Large intestine (tissue), 3 donors: ENCODE results near the gene OSTM1. TPM values are rescaled to one million over a fixed set of nuclear protein-coding genes. Genes with fewer than 3 reads are reported as not detected.

Experiments used
- DNase-seq, 2 donors: peaks; one replicate each; pipeline versions ENCODE4 v3.0.0 to v3.0.0-alpha.2; 2013
- H3K27ac ChIP-seq: one replicate; pipeline ENCODE4 v1.5.1; 2013; ENCODE audit warnings: low read length
- H3K27me3 ChIP-seq: 2 replicates; pipeline ENCODE4 v1.6.1; 2013; ENCODE audit warnings: low read length; ENCODE audit not compliant: control insufficient read depth, insufficient read depth
- H3K36me3 ChIP-seq: 2 replicates; pipeline ENCODE4 v1.6.1; 2013; ENCODE audit warnings: low read length; ENCODE audit not compliant: control insufficient read depth, insufficient read depth
- H3K4me1 ChIP-seq: one replicate; pipeline ENCODE4 v1.6.1; 2013; ENCODE audit warnings: low read length; ENCODE audit not compliant: control insufficient read depth, insufficient read depth
- H3K4me3 ChIP-seq: one replicate; pipeline ENCODE4 v1.5.1; 2013; ENCODE audit warnings: low read length
- H3K9me3 ChIP-seq: one replicate; pipeline ENCODE4 v1.6.1; 2013; ENCODE audit warnings: mild to moderate bottlenecking, low read depth, low read length, moderate library complexity; ENCODE audit not compliant: control insufficient read depth
- WGBS: methylation state at CpG from one replicate; pipeline ENCODE4 v1.1.5; 2013; ENCODE audit warnings: low lambda C conversion rate; ENCODE audit not compliant: insufficient coverage; 5-methylcytosine and 5-hydroxymethylcytosine counted together
- polyA plus RNA-seq: library from polyadenylated mRNA; unstranded; fragments of 120-200 nt; gene quantifications from one replicate; pipeline ENCODE4 v1.2.1, GENCODE V29; 2013

OSTM1 gene
- polyA plus RNA-seq, 1 donor, result 20.4 TPM

DNA sequence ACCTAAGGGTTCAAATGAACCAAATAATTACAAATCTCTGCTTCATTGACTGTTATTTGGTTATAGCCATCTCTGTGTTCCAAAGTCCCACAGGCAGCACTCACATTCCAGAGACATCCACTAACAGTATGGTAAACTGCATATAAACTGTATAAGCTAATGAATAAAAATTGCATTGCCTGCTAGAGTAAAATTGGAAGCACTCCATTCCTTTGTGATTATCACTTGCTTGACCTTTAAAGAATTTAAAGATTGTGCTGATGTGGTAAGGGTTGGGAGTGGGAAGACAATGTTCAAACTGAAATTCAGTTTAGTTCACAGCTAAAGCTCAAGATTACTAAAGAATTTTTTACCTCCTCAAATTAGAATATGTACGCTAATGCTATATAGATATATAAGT, 31.0 kb upstream of the OSTM1 start:
- Histone ChIP-seq H3K4me3 (no peak overlapping the region), H3K36me3 (no peaks in the 10 kb centered on the region), H3K4me1 (no peaks in the 10 kb centered on the region), H3K27ac (no peak overlapping the region), H3K9me3 (no peaks in the 10 kb centered on the region), H3K27me3 (peaks cover 4% of the 10 kb centered on the region)
- DNase-seq, result no peak
- no CpG with 5 or more reads among the region's 1 CpG for WGBS

DNA sequence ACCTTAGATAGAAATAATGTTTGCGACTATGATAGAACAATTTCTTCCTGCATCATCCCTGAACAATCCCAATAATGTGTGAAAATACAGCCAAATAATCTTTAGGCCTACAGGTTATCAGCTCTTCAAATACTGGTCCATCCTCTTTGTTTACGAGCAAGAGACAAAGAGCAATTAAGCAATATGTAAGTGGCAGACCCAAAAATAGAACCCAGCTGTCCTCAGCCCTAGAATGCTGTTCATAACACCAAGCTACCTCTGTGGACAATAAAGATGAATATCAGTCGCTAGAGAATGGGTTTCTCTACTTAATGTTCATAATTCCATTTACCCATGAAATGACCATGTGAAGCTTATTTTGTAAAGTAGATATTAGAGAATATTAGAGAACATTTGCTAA, 28.4 kb upstream of the OSTM1 start:
- Histone ChIP-seq H3K4me1 (no peaks in the 10 kb centered on the region), H3K9me3 (no peaks in the 10 kb centered on the region), H3K4me3 (no peak overlapping the region), H3K27ac (no peak overlapping the region), H3K36me3 (no peaks in the 10 kb centered on the region), H3K27me3 (no peaks in the 10 kb centered on the region)
- 40% methylated on average over 1 of the region's 3 CpGs for WGBS
- DNase-seq, result no peak

- Histone ChIP-seq H3K27me3 (no peaks in the 10 kb centered on the region), H3K9me3 (no peaks in the 10 kb centered on the region), H3K36me3 (no peaks in the 10 kb centered on the region), H3K4me3 (no peak overlapping the region), H3K4me1 (no peaks in the 10 kb centered on the region), H3K27ac (no peak overlapping the region)
- WGBS, result no CpG with 5 or more reads among the region's 2 CpGs
- DNase-seq, result no peak
Measured at GRCh38 chr6:108100003-108100402, 25.5 kb upstream of the OSTM1 start.

GRCh38 chr6:108097882-108098281, 23.3 kb upstream of the OSTM1 start:
- no peaks in the 10 kb centered on the region for H3K36me3 ChIP-seq
- no peak for DNase-seq
- no peaks in the 10 kb centered on the region for H3K4me1 ChIP-seq
- no peak overlapping the region for H3K4me3 ChIP-seq
- no CpG with 5 or more reads among the region's 1 CpG for WGBS
- no peak overlapping the region for H3K27ac ChIP-seq
- no peaks in the 10 kb centered on the region for H3K27me3 ChIP-seq
- H3K9me3 ChIP-seq, result no peaks in the 10 kb centered on the region

GRCh38 chr6:108093781-108094300, 19.3 kb upstream of the OSTM1 start:
- Histone ChIP-seq H3K4me3 (no peak overlapping the region), H3K27me3 (no peaks in the 10 kb centered on the region), H3K27ac (no peak overlapping the region), H3K4me1 (no peaks in the 10 kb centered on the region), H3K36me3 (no peaks in the 10 kb centered on the region), H3K9me3 (no peaks in the 10 kb centered on the region)
- no peak for DNase-seq
- WGBS, result 87% methylated on average over 3 of the region's 4 CpGs

GRCh38 chr6:108091288-108091687, 16.7 kb upstream of the OSTM1 start:
- no peaks in the 10 kb centered on the region for H3K4me1 ChIP-seq
- no peak overlapping the region for H3K27ac ChIP-seq
- no peaks in the 10 kb centered on the region for H3K36me3 ChIP-seq
- H3K27me3 ChIP-seq, result no peaks in the 10 kb centered on the region
- H3K4me3 ChIP-seq, result no peak overlapping the region
- H3K9me3 ChIP-seq, result no peaks in the 10 kb centered on the region
- DNase-seq, result no peak

GRCh38 chr6:108083349-108083748, 8.8 kb upstream of the OSTM1 start:
- Histone ChIP-seq H3K36me3 (no peaks in the 10 kb centered on the region), H3K4me1 (no peaks in the 10 kb centered on the region), H3K4me3 (no peak overlapping the region), H3K9me3 (no peaks in the 10 kb centered on the region), H3K27me3 (peaks cover 5% of the 10 kb centered on the region), H3K27ac (no peak overlapping the region)
- no CpG with 5 or more reads among the region's 5 CpGs for WGBS
- DNase-seq, result no peak

GRCh38 chr6:108082539-108082938, 8.0 kb upstream of the OSTM1 start:
- DNase-seq, result peak in 1 of 2 donors; percentile 4
- Histone ChIP-seq H3K4me1 (no peaks in the 10 kb centered on the region), H3K4me3 (no peak overlapping the region), H3K27me3 (peaks cover 5% of the 10 kb centered on the region), H3K27ac (no peak overlapping the region), H3K9me3 (no peaks in the 10 kb centered on the region), H3K36me3 (no peaks in the 10 kb centered on the region)
- WGBS, result no CpG with 5 or more reads among the region's 1 CpG

DNA sequence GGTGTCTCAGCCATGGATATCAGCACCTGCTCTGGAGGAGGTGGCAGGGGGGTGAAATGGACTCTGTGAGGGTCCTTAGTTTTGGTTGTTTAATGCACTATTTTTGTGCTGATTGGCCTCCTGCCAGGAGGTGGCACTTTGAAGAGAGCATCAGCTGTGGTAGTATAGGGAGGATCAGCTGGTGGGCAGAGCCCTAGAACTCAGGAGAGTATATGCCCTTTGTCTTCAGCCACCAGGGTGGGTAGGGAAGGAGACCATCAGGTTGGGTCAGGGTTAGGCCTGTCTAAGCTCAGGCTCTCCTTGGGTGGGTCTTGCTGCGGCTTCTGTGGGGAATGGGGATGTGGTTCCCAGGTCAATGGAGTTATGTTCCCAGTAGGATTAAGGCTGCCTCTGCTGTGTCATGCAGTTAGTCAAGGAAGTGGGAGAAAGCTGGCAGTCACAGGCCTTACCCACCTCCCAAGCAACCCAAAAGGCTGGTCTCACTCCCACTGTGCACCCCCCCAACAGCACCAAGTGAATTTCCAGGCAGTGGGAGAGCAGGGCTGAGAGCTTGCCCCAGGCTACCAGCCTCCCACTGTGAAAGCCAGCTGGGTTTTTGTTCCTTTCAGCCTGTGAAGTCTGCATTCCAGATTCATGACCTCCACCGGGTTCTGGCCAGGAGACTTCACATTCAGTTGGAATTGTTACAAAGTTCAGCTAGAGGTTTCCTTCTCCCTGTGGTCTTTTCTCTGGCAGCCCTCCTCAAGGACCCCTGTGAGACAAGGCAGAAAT, 5.7 kb upstream of the OSTM1 start:
- no CpG with 5 or more reads among the region's 2 CpGs for WGBS
- no peaks in the 10 kb centered on the region for H3K36me3 ChIP-seq
- no peak for DNase-seq
- H3K4me3 ChIP-seq, result no peak overlapping the region
- H3K27me3 ChIP-seq, result peaks cover 5% of the 10 kb centered on the region
- H3K27ac ChIP-seq, result no peak overlapping the region
- peaks cover 1% of the 10 kb centered on the region for H3K4me1 ChIP-seq
- no peaks in the 10 kb centered on the region for H3K9me3 ChIP-seq

GRCh38 chr6:108078191-108078590, 3.6 kb upstream of the OSTM1 start:
- H3K4me1 ChIP-seq, result peaks cover 6% of the 10 kb centered on the region
- H3K27ac ChIP-seq, result no peak overlapping the region
- no peaks in the 10 kb centered on the region for H3K9me3 ChIP-seq
- H3K4me3 ChIP-seq, result no peak overlapping the region
- H3K36me3 ChIP-seq, result no peaks in the 10 kb centered on the region
- DNase-seq, result no peak
- WGBS, result no CpG with 5 or more reads among the region's 1 CpG
- H3K27me3 ChIP-seq, result peaks cover 5% of the 10 kb centered on the region

GRCh38 chr6:108074057-108074358, 533 bp downstream of the OSTM1 start:
- no CpG with 5 or more reads among the region's 12 CpGs for WGBS
- Histone ChIP-seq H3K9me3 (no peaks in the 10 kb centered on the region), H3K36me3 (no peaks in the 10 kb centered on the region), H3K4me3 (peak overlapping the region; percentile 88), H3K4me1 (peaks cover 6% of the 10 kb centered on the region), H3K27ac (no peak overlapping the region), H3K27me3 (no peaks in the 10 kb centered on the region)
- DNase-seq, result peak in 1 of 2 donors; percentile 35
